Mucosa of rectum (tissue), 2 donors: ENCODE data around the gene SYNDIG1.
"Not testable (repeated sequence)": the region's sequence is repeated elsewhere in the genome, so short reads cannot be mapped to it uniquely, and the experiment has no call there.

Experiments
- H3K27ac ChIP-seq, 2 donors: one replicate each; pipeline ENCODE4 v1.7.0; 2013; ENCODE audit warnings: inconsistent platforms in 2 of 2, low read depth in 2 of 2, low read length in 2 of 2
- H3K27me3 ChIP-seq, 2 donors: one replicate each; pipeline ENCODE4 v1.7.0; 2013; ENCODE audit warnings: low read length in 2 of 2; ENCODE audit not compliant: control insufficient read depth in 2 of 2, insufficient read depth in 2 of 2
- H3K36me3 ChIP-seq, 2 donors: one replicate each; pipeline ENCODE4 v1.7.0; 2013; ENCODE audit warnings: low read length in 2 of 2; ENCODE audit not compliant: control insufficient read depth in 2 of 2, insufficient read depth in 2 of 2
- H3K4me1 ChIP-seq, 2 donors: one replicate each; pipeline ENCODE4 v1.7.0; 2013; ENCODE audit warnings: low read length in 2 of 2, mild to moderate bottlenecking in 1 of 2; ENCODE audit not compliant: control insufficient read depth in 2 of 2, insufficient read depth in 2 of 2
- H3K4me3 ChIP-seq, 2 donors: one replicate each; pipeline ENCODE4 v1.7.0; 2013; ENCODE audit warnings: low read length in 2 of 2
- H3K9ac ChIP-seq, 2 donors: one replicate each; pipeline ENCODE4 v1.7.0; 2013; ENCODE audit warnings: low read length in 2 of 2, low read depth in 1 of 2, mild to moderate bottlenecking in 1 of 2
- H3K9me3 ChIP-seq, 2 donors: one replicate each; pipeline ENCODE4 v1.7.0; 2013; ENCODE audit warnings: low read length in 2 of 2; ENCODE audit not compliant: control insufficient read depth in 2 of 2
- donor health status: healthy.
- donor health status: Normal muscosa, but diverticular disease.

SYNDIG1 gene

DNA sequence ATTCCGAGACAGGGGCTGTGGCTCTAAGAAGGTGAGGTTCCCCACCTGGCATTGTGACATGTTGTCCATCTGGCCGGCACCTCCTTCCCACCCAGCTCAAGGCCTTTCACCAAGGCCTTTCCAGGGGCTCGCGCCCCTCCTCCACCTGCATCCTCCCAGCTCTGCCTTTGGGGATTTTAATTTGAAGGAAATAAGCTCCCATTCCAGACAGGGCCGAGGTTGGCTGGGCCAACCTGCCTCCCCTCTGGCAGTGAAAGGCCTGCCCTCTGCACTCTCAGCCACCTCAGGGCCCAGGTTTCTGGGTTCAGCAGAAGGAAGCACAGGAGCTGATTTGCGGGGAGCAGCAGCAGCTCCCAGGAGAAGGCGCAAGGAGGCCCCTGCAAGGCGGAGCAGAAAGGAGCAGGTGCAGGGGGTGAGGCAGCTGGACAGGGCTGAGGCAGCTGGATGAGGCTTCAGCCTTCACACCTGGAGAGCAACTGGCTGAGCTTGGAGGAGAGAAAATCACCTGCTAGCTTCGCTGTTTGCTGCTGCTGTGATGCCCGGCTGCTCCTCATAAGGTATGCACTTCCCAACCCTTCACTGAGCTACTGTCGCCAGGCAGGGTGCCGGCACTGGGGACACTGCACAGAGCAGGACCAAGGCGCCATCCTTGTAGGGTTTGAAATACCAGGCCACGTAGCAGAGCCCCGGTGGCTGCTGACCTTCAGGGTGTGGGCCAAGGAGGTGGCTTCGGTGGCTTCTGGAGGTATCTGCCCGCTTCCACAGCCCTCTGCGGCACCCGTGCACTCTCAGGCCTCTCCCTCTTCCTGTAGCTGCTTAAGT is 147.0 kb downstream of the SYNDIG1 start:
- H3K27ac ChIP-seq: no peak overlapping the region
- H3K9ac ChIP-seq: no peak overlapping the region
- no peaks in the 10 kb centered on the region for H3K4me1 ChIP-seq
- no peak overlapping the region for H3K4me3 ChIP-seq
- no peaks in the 10 kb centered on the region for H3K36me3 ChIP-seq
- H3K27me3 ChIP-seq: peaks cover 0 to 2% of the 10 kb centered on the region in 2 donors
- H3K9me3 ChIP-seq: no peaks in the 10 kb centered on the region

DNA sequence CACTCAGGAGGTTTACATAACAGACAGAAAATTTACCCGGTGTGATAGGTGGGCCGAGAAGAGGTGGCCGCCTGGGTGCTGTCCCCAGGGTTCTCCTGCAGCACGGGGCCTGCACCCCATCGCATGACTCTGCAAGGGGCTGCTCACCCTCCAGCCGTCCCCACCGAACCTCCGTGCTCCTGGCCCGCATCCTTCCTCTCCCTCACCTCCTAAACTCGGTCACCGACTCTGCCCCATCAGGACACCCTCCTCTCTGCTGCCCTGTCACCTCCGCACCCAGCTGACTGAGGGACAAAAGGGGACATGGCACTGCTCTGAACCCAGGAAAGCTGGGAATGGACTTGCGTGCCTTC is 147.6 kb downstream of the SYNDIG1 start:
- Histone ChIP-seq H3K9ac (no peak overlapping the region), H3K4me3 (no peak overlapping the region), H3K27ac (no peak overlapping the region), H3K27me3 (peaks cover 0 to 2% of the 10 kb centered on the region in 2 donors), H3K9me3 (no peaks in the 10 kb centered on the region), H3K36me3 (no peaks in the 10 kb centered on the region), H3K4me1 (no peaks in the 10 kb centered on the region)

DNA sequence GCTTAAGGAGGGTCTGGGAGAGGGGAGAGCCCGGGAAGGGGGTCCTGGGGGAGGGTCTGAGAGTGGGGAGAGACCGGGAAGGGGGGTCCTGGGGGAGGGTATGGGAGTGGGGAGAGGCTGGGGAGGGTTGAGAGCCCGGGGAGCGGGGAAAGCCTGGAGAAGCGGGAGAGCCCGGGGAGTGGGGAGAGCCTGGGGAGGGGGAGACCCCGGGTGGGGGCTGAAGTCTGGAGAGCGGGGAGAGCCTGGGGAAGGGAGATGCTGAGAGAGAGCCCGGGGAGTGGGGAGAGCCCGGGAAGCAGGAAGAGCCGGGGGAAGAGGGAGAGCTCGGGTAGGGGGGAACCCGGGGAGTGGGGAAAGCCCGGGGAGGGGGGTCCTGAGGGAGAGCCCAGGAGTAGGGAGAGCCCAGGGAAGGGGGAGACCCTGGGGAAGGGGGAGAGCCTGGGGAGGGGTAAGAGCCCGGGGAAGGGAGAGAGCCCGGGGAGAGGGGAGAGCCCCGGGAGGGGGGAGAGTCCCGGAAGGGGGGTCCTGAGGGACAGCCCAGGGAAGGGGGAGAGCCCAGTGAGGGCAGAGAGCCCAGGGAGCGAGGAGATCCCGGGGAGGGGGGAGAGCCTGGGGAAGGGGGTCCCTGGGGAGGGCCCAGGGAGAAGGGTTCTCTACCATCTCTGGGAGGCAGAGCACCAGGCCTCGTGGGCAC is 148.5 kb downstream of the SYNDIG1 start:
- Histone ChIP-seq H3K4me3 (no peak overlapping the region), H3K4me1 (no peaks in the 10 kb centered on the region), H3K27me3 (peaks cover 0 to 2% of the 10 kb centered on the region in 2 donors), H3K36me3 (no peaks in the 10 kb centered on the region), H3K9ac (no peak overlapping the region), H3K9me3 (no peaks in the 10 kb centered on the region), H3K27ac (no peak overlapping the region)

DNA sequence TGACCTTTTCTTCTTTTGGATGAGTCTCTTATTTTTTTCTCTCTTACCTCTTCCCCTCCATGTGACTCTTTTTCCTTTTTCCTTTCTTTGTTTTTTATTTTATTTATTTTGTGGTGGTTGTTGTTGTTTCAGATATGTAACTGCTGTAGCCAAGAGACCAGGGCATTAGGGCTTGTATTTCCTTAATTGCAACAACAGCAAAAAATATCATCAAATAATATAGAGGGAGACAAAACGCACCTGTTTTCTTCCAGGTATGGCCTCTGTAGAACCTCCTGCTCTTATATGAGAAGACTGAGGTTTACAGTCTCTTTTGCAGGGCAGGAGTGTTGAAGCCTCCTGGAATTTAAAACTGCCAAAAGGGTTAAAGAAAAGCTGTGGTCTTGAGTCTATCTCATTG is 149.3 kb downstream of the SYNDIG1 start:
- Histone ChIP-seq H3K36me3 (no peaks in the 10 kb centered on the region), H3K4me3 (no peak overlapping the region), H3K27me3 (peaks cover 0 to under 1% of the 10 kb centered on the region in 2 donors), H3K4me1 (no peaks in the 10 kb centered on the region), H3K27ac (no peak overlapping the region), H3K9me3 (no peaks in the 10 kb centered on the region), H3K9ac (no peak overlapping the region)

DNA sequence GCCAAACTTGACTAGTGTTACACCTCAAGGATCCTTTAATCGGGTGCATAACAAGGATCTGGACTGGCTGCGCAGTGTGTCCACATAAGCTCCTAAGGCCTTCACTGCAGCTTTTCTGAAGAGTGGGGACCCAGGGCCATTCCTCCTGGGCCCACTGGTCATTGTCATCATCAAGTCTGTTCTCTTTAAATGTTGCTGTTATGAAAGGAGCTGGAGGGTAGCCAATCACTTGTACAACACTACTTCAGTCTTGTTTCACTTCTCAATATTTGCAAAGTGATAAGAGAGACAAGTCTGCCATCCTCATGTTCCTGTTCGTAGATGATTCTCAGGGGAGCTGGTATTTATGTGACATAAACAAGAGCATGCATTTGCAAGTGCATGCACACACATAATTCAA is 149.8 kb downstream of the SYNDIG1 start:
- H3K9me3 ChIP-seq: no peaks in the 10 kb centered on the region
- no peaks in the 10 kb centered on the region for H3K4me1 ChIP-seq
- H3K36me3 ChIP-seq: no peaks in the 10 kb centered on the region
- H3K27me3 ChIP-seq: no peaks in the 10 kb centered on the region
- H3K4me3 ChIP-seq: no peak overlapping the region
- H3K27ac ChIP-seq: no peak overlapping the region
- no peak overlapping the region for H3K9ac ChIP-seq

DNA sequence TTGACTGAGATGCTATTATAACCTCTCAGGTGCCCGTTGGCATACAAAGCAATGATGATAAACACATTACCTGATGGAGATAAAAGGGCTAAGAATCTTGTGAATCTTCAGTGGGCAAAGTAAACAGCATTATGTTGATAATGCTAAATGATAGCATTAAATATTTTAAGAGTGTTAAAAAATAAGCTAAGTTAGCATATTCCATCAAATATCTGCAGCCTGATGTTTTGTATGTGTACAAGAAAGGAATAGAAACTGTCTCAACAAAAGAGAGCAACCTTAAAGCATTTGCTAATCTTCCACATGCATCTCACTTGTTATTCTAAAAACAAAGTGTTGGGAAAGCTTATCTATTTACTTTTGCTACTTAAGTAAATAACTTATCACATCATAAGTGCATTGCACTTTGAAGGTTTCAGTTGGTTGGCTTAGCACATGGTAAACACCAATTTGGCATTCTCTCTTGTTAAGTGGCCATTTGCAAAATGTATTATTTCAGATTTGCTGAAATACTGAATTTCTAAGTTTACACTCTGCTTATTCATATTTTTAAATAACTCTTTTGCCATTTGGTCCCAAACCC is 151.6 kb downstream of the SYNDIG1 start:
- H3K9ac ChIP-seq: no peak overlapping the region
- no peaks in the 10 kb centered on the region for H3K4me1 ChIP-seq
- H3K27ac ChIP-seq: no peak overlapping the region
- no peaks in the 10 kb centered on the region for H3K36me3 ChIP-seq
- no peaks in the 10 kb centered on the region for H3K27me3 ChIP-seq
- no peak overlapping the region for H3K4me3 ChIP-seq
- no peaks in the 10 kb centered on the region for H3K9me3 ChIP-seq

DNA sequence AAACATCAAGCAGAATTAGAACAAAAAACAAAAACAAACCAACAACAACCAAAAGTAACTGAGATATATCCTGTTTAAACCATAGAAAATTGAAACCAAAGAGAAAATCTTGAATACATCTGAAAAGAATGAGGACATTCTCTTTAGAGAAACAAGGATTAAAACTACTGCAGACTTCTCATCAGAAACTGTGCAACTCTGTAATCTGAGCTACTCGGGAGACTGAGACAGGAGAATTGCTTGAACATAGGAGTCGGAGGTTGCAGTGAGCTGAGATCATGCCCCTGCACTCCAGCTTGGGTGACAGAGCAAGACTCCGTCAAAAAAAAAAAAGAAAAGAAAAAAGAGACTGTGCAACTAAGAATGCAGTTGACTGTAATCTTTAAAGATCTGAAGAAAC is 153.4 kb downstream of the SYNDIG1 start:
- no peaks in the 10 kb centered on the region for H3K9me3 ChIP-seq
- H3K27ac ChIP-seq: no peak overlapping the region
- no peak overlapping the region for H3K4me3 ChIP-seq
- no peaks in the 10 kb centered on the region for H3K4me1 ChIP-seq
- H3K36me3 ChIP-seq: no peaks in the 10 kb centered on the region
- no peak overlapping the region for H3K9ac ChIP-seq
- no peaks in the 10 kb centered on the region for H3K27me3 ChIP-seq

DNA sequence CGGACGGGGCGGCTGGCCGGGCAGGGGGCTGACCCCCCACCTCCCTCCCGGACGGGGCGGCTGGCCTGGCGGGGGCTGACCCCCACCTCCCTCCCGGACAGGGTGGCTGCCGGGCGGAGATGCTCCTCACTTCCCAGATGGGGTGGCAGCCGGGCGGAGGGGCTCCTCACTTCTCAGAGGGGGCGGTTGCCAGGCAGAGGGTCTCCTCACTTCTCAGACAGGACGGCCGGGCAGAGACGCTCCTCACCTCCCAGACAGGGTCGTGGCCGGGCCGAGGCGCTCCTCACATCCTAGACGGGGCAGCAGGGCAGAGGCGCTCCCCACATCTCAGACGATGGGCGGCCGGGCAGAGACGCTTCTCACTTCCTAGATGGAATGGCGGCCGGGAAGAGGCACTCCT is 156.7 kb downstream of the SYNDIG1 start:
- not testable (repeated sequence) for H3K9me3 ChIP-seq, H3K27ac ChIP-seq, H3K4me1 ChIP-seq, H3K36me3 ChIP-seq, H3K9ac ChIP-seq, H3K27me3 ChIP-seq, H3K4me3 ChIP-seq

DNA sequence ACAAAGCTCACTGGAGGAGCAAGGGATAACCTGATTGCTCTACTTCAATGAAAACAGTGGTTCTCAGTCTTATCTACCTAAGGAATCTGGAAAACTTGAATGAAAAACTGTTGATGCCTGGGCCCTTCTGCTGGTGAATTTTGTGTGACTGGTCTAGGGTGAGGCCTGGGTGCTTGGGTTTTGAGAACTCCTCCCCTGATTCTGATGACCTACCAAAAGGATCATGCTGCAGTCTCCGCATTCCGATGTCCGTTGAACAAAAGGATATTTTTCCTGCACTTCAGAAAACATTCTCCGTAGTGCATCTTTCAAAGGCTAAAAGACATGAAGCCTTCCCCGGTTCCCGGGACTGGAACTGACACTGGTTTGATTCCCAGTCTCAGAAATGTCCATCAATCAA is 157.9 kb downstream of the SYNDIG1 start:
- Histone ChIP-seq H3K27ac (no peak overlapping the region), H3K4me1 (no peaks in the 10 kb centered on the region), H3K4me3 (no peak overlapping the region), H3K9ac (no peak overlapping the region), H3K36me3 (no peaks in the 10 kb centered on the region), H3K9me3 (no peaks in the 10 kb centered on the region), H3K27me3 (no peaks in the 10 kb centered on the region)

DNA sequence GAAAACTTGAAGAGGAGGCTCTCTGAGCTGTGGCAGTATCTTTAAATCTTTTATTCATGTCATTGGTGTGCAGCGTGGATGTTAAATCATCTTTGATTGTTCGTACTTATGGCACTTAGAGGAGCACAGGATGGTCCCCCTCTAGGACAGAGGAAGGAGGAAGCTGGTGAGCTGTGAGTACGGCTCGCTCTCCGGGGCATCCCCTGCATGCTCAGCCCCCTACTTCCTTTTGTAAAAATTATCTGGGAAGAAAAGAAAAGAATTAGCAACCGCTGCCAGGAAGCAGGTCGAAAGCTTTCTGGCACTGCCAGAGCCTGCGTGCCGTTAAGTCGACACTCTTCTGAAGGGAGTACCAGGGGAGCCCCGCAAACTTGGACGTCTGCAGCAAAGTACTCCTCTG is 158.5 kb downstream of the SYNDIG1 start:
- Histone ChIP-seq H3K4me1 (no peaks in the 10 kb centered on the region), H3K9me3 (no peaks in the 10 kb centered on the region), H3K9ac (no peak overlapping the region), H3K27me3 (no peaks in the 10 kb centered on the region), H3K4me3 (no peak overlapping the region), H3K36me3 (no peaks in the 10 kb centered on the region), H3K27ac (no peak overlapping the region)
